HG03521 (cell line): ENCODE results near the gene CCDC3.
"Not testable (repeated sequence)": the region's sequence is repeated elsewhere in the genome, so short reads cannot be mapped to it uniquely, and the experiment has no call there.

ENCODE experiments used
- ATAC-seq: cut with Tn5 transposase; IDR thresholded peaks from one replicate; pipeline ENCODE4 v1.9.1; 2021; ENCODE audit warnings: mild to moderate bottlenecking, moderate library complexity; ENCODE audit not compliant: unreplicated experiment

The CCDC3 gene

DNA sequence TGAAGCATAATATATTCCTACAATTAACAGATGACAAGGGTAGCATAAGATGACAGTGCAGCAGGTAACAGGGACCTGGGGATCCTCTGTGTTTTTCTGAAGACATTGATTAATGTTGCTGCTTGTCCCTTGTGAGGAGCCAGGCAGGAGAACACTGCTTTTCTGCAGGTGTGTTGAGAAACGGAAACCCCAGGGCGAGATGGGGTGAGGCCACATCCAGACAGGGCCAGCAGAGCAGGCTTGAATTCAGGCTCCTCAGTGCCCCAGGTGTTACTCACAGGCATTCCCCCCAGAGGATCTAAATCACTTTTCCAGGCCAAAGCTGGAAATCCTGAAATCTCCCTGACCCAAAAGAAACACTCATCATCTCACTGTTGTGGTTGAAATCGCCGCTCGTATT lies 105.3 kb downstream of the CCDC3 start:
- ATAC-seq, result no peak

DNA sequence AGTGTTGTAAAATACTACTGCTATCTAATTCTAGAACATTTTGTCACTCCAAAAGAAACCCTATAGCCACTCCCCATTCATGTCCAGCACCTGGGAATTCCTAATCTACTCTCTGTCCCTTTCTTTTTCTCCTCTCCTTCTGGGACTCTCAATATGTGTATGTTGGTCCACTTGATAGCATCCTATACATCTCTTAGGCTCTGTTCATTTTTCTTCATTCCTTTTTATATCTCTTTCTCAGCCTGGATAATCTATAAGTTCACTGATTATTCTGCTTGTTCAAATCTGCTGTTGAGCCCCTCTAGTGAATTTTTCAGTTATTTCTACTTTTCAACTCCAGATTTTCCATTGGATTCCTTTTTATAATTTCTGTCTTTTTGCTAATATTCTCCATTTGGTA lies 108.6 kb downstream of the CCDC3 start:
- no peak for ATAC-seq

DNA sequence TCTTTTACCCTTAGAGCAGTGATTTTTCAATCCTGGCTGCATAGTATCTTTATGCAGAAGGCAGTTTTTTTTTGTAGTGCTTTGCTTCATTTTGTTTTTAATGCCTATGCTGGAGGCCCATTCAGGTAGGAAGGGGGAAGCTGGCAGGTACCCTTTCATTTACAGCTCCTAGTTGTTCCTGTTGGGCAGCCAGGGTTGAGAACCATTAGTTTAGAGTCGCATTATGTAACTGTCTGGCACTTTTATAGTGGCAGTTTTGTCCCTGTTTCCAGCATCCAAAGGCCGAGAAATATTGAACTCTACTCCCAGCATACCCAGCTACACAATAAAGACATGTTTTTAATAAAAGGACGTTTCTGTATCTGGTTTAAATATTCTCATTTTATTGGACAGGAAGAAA lies 110.6 kb downstream of the CCDC3 start:
- no peak for ATAC-seq

DNA sequence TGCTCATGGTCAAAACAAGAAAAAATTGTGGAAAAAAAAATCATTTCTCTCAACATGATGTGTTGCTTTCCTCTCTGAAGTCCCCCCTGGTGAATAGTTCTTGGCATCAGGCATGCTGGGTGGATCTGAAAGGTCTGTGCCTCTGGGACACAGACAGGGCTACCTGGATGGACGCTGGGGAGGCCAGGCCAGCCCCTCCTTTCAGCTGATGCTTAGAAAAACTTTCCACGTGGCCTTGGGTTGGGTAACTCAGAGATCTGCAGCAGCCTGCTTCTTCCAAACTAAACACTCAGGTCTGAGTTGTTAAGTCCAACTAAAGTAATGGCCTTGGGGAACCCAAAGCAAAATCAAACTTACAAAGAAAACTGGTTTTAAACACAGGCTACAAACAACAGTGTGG lies 113.0 kb downstream of the CCDC3 start:
- ATAC-seq, result no peak

DNA sequence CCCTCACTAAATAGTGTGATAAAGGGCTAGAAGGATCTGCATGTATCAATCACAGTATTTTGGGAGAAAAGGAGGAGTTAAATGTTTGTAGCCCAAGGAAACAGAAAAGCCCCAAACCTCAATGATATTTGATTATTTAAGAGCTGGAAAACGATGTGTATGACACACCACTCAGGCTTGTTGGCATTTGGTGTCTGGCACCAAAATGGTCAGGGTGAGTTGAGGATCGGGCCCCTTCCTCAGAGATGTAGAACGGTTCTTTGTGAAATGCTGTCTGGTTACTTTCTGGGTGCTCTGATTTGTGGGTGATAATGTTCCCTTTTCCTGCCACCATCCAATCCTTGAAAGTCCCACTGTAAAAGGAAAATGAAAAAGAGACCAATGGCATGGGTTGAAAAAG lies 113.7 kb downstream of the CCDC3 start:
- ATAC-seq, result no peak

DNA sequence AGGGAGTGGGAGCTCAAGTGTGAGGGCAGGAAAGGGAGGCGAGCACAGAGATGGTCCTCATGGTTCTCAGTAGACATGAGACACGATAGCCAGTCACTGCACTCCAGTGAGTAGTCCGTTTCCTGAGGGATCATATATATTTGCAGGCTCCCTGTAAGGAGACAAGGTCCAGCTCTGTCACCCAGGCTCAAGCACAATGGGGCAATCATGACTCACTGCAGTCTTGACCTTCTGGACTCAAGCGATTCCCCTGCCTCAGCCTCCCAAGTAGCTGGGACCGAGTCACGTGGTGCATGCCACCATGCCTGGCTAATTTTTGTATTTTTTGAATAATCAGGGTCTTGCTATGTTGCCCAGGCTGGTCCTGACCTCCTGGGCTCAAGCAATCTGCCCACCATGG lies 116.7 kb downstream of the CCDC3 start:
- no peak for ATAC-seq

DNA sequence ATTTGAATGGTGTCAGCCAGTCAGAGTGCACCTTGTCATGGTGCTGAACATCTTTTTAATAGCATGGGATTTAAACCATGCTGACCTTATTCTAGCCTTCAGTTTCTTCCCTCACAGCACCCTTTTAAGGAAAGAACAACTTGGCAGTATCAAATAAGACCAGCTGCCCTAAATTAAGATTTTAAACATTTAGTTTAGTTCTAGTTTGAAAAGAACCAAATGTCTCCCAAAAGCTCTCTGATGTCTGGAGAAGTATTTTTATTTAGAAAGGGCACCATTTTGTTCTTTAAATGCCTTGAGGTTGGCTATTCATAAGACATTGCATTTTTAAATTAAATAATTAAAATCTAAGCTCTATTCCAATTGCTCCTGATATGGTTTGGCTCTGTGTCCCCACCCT lies 121.1 kb downstream of the CCDC3 start:
- no peak for ATAC-seq

DNA sequence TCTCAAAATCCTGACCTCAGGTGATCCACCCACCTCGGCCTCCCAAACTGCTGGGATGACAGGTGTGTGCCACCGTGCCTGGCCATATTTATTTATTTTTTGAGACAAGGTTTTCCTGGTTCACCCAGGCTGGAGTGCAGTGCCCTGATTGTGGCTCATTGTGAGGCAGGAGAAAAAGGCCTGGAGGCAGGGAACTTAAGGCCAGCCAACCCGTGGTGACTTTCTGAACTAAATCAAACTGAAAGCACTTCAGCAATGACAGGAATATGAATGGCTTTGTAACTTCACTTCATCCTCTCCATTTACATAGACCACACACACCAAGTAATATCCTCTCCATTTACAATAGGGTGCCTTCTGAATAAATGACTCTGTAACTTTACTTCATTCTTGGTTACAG lies 124.4 kb downstream of the CCDC3 start:
- ATAC-seq, result no peak

DNA sequence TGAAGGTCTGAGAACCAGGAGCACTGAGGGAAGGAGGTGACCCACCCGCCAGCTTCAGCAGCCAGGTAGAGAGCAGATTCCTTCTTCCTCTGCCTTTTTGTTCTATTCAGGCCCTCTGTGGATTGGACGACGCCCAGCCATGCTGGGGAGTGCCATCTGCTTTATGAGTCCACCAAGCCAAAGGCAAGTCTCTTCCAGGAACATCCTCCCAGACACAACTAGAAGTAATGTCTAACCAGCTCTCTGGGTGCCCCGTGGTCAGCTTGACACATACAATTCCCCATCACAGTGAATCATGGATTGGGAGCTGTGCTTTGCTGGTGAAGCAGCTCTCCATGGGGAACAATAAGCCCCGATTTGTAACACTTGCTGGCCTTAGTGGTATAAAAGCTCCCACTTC lies 125.2 kb downstream of the CCDC3 start:
- ATAC-seq, result no peak

DNA sequence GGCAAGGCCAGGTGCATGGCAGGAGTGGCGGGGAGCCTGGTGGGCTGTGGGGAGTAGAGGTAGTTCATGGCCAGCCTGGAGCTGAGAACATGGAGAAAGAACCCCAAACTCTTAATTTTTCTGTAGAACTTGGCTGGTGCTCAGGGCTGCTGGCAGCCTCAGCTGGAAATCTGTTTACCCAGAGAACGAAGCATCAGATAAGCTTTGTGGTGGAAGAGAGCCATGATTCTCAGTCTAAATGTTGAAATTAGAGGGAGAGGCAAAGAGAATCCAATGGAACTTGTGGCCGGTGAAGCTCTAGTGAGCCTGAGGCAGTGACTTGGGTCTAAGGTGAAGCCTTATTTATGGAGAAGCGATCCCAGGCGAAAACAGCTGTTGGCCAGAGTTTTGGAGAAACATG lies 126.4 kb downstream of the CCDC3 start:
- no peak for ATAC-seq

DNA sequence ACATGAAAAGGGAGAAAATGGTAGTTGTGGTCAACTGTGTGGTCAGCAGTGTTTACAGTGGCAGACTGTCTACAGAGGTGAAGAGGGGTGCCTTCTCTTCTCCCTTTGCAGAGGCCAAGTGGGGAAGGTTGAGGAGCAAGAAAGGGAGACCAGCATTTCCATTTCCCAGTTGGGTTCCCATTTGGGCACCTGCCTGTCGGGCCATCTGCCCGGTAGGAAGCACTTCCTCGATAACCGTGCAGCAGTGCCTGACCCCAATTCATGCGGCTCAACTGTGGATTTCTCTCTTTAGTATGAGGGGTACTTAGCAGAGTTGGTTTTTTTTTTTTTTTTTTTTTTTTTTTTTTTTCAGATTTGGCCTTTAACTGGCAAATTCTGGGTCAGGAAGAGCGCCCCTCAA lies 127.0 kb downstream of the CCDC3 start:
- ATAC-seq, result no peak

DNA sequence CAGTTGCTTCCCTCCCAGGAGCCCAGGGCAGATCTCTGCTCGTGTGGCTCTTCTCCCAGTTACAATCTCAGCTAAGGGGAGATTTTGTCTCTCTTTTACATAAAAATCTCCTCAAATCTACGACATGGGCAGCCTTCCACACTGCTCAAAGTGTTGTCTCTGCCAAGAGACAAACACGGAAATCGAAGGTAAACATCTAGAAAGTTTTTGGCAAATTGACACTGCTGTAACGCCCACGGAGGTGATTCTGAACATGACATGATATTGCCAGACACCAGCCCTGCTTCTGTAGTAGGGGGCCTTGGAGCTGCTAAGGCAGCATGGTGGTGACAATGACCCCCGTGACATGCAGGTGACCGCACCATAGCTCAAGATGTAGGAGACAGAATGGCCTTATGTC lies 128.3 kb downstream of the CCDC3 start:
- no peak for ATAC-seq

DNA sequence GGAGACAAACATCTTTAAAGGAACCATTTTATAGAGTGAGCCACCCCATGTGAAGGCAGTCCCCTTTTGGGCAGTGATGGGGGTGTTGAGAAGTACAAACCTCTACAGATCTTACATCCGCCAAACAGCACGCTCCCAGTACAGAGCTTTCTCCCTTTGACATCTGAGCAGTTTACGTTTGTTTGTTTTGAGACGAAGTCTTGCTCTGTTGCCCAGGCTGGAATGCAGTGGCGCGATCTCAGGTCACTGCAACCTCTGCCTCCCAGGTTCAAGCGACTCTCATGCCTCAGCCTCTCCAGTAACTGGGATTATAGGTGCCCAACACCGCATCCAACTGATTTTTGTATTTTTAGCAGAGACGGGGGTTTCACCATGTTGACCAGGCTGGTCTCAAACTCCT lies 128.9 kb downstream of the CCDC3 start:
- no peak for ATAC-seq

DNA sequence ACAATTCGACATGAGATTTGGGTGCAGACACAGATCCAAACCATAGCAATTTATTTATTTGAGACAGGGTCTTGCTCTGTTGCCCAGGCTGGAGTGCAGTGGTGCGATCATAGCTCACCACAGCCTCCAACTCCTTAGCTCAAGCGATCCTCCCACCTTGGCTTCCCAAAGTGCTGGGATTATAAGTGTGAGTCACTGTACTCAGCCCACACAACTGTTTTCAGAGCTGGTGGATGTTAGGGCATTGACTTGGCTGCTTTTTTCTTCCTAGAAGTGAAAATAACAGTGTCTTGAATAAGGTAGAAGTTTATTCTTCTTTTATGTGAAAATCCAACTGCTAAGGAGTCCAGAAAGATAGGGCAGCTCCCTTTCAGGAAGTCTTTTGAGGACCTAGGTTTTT lies 132.1 kb downstream of the CCDC3 start:
- no peak for ATAC-seq

DNA sequence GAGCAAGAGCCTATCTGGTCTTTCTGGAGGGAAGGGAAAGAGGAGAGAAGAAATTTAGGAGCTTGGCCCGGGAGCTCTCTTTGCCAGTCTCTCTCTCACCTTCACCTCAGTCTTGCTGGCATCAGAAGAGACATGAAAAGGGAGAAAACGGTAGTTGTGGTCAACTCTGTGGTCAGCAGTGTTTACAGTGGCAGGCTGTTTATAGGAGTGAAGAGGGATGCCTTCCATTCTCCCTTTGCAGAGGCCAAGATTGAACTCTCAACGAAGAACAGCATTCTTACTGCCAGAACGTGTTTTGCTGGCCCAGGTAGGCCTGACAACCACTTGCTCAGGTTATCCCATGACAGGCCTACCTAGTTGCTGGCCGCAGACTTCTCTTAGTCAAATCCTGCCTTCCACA lies 133.3 kb downstream of the CCDC3 start:
- ATAC-seq, result no peak

DNA sequence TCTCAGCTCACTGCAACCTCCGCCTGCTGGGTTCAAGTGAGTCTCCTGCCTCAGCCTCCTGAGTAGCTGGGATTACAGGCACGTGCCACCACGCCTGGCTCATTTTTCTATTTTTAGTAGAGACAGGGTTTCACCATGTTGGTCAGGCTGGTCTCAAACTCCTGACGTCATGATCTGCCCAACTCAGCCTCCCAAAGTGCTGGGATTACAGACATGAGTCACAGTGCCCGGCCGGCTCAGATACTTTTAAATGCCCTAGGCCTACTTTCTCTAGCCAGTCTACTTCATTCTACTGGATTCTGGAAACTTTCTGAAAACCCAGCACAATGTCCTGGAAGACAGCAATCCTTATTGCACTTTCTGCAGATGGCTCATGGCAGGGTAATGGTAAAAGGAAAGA lies 136.0 kb downstream of the CCDC3 start:
- ATAC-seq, result not testable (repeated sequence)

DNA sequence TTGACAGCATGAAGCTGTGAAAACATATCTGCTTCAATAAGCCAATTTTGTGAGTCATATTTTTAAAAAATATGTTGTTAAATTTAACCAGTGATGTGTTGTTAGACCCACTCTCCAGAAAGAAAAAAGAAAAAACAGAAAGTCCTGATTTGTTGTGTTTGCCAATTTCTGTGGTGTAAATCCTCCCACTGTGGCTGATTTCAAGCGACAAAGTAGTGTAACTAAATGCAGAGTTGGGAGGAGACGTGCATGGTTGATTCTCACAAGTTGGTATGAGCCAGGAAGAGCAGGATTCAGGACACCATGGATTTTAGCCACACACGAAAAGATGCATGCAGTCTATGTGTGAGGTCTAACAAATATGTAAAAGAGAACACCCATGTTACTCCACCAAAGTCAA lies 139.1 kb downstream of the CCDC3 start:
- no peak for ATAC-seq

DNA sequence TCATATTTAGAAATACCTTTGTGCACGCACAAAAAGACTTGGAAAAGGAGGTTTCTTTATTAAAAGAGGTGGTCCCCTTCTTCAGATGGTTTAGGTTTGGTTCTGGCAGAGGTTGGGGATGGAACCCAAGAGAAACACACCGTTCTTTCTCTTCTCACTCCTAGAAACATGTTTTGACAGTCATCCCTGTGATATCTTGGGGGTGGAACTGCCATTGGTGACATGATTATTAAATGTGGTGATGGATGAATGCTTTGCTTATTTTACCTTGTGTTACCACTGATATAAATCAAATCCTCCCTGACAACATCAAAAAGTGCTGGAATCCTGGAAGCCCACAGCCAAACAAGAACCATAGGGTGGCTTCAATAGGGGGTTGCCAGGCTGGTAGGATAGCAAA lies 146.5 kb downstream of the CCDC3 start:
- no peak for ATAC-seq

DNA sequence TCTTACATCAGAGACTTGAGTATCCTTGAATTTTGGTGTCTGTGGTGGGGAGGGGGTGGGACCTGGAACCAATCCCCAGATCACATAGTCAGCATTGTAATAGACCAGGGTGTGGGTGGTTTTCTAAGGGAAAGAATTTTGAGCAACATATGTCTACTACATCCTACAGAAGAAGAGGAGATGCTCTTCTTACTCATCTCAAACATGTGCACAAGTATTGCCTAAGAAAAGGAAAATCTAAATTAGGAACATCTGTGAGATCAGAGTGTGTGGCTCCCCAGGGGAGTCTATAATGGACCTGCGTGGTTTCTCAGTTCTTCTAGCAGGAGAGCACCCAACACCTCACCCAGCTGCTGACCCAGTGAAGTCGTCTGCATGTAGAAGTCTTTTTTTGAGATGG lies 148.8 kb downstream of the CCDC3 start:
- no peak for ATAC-seq

DNA sequence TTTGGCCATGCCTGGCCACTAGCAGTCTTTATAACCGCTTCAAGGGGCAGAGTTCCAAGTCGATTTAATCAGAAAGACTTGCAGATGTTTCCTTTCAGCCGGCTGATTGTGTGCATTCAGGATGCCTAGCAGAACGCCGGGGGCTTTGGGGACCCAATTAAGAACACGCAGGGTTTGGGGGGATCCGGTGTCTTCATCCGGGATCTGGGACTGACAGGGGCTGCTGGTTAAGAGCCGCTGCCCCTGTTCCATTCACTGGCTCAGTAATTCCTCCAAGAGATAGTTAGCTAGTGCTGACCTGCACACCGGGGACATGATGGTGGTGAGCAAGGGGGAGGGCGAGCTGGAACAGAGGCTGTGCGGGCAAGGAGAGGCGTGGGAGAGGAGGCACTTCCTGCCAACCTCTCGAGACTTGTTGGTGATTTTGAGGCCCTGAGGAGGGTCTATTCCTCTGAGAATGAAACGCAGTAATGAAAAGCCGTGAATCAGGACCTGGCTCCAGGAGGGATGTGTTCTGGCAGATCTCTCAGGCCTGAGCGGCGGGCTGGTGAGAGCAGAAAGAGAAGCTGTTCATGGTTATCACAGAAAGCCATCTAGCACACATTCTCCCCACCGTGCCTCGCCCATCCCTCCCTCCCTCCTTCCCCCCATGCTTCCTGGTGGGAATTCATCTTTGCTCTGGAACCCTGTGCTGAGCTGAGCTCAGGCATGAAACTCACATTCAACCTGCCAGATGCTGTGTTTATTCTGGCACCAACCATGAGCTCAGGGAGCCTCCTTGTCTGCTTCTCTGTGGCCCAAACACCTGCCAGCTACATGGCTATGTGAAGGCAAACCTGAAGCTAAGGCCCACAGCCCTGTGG lies 152.0 kb downstream of the CCDC3 start:
- no peak for ATAC-seq

DNA sequence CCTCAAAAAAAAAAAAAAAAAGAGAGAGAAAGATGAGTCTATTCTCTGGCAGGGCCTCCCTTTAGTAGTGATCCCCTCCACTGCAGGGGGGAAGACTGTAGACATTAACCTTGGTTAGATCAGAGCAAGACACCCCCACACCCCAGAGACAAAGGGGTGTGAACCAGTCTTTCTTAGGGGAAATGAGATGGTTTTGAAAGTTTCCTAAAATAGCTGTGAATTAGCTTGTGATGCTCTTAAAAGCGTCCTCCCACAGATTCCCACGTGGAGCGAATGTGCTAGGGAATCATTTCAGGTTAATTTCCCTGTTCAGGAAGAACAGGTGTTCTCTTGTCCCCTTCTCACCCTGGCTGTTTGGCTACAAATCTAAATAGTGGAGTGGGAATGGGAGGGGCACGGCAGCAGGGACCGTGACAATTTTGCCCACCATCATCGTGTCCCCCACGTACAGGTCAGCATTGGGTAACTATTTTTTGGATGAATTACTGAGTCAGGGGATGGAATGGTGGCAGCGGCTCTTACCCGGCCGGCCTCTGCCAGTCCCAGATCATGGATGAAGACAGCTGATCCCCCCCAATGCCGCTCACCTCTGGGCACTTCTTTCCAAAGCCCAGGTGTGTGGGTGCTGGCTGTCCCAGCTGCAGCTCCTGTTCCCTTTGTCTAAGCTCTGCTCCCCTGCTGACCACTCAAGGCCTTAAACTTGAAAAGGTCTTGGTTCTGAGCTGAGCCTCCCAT lies 152.9 kb downstream of the CCDC3 start:
- ATAC-seq, result no peak

DNA sequence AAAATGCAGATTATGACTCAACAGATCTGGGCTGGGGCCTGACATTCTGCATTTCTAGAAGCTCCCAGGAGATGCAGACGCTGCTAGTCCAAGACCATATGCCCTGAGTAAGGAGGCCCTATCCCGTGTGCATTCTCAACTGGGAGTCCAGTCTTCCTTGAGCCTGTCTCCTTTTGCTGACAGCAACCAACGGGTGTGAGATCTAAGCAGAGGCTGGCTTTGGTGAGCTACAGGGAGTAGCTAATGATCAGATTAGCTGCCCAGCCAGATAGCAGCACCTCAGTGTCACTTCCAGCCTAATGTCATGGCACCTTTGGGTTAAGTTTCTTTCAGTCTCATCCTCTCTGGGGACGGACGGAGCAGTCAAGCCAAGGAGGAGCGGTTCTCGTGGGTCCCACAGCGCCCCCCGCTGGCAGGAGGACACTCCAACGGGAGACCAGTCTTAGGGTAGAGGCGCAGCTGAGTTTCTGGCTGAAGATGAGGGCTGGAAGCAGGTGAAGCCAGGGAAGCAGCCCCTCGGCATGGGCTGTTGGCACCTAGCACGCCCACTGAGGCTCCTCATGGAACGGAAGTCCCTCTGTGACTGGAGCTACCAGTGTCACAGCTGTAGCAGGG lies 154.0 kb downstream of the CCDC3 start:
- ATAC-seq, result no peak
